Osteocyte (in vitro differentiated cells): ENCODE measurements around the gene DET1. TPM values are rescaled to one million over a fixed set of nuclear protein-coding genes. Genes with fewer than 3 reads are reported as not detected.

Experiments used
- DNase-seq: peaks from one replicate; pipeline ENCODE4 v3.0.0; 2021; ENCODE audit warnings: mixed read lengths; ENCODE audit not compliant: unreplicated experiment; ENCODE audit errors: extremely low spot score
- H3K27ac Mint-ChIP-seq: one replicate; pipeline ENCODE4 v1.8.0; 2021; ENCODE audit warnings: mild to moderate bottlenecking, mixed read lengths; ENCODE audit not compliant: unreplicated experiment
- H3K27me3 Mint-ChIP-seq: one replicate; pipeline ENCODE4 v1.8.0; 2021; ENCODE audit warnings: mixed read lengths; ENCODE audit not compliant: unreplicated experiment
- H3K36me3 Mint-ChIP-seq: one replicate; pipeline ENCODE4 v1.8.0; 2021; ENCODE audit warnings: mixed read lengths; ENCODE audit not compliant: unreplicated experiment
- H3K4me1 Mint-ChIP-seq: one replicate; pipeline ENCODE4 v1.8.0; 2021; ENCODE audit warnings: mixed read lengths; ENCODE audit not compliant: unreplicated experiment
- H3K4me3 Mint-ChIP-seq: one replicate; pipeline ENCODE4 v1.8.0; 2021; ENCODE audit warnings: mild to moderate bottlenecking, moderate library complexity, mixed read lengths; ENCODE audit not compliant: unreplicated experiment
- H3K9me3 Mint-ChIP-seq: one replicate; pipeline ENCODE4 v1.8.0; 2021; ENCODE audit warnings: mixed read lengths; ENCODE audit not compliant: unreplicated experiment
- total RNA-seq: library from RNA; stranded (reverse); gene quantifications from 2 replicates; pipeline ENCODE4 v1.2.1, GENCODE V29; 2021
- TF ChIP-seq, protein P1 (sequence below): fragments of 200-600 bp; sonication (generic); IDR thresholded peaks from 2 replicates; pipeline ENCODE4 v1.5.0; 2021; ENCODE audit warnings: antibody characterized with exemption, mild to moderate bottlenecking, moderate library complexity

The DET1 gene
- total RNA-seq, 1 donor from 2014 or later: 8.2 TPM

DNA sequence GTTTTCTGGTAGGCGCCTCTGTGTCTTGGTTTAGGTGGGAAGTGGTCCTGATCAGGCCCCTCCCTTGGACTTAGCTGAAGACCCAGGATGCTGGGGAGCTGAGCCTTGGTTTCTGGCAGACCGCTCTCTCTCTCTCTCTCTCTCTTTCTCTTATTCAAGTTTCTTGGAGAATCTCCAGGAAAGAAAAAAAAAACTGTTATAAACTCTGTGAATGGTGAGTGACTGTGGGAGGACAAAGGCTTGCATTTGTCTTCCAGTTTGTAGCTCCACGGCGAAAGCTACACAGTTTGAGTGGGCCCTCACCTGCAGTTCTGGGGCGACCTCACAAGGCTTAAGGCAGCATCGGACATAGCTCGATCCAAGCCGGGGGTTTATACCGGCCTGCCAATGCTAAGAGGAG lies 7.5 kb downstream of the DET1 start:
- H3K36me3 Mint-ChIP-seq: peaks cover 5% of the 10 kb centered on the region
- no peak for DNase-seq
- H3K27ac Mint-ChIP-seq: no peak overlapping the region
- TF ChIP-seq, protein P1, sequence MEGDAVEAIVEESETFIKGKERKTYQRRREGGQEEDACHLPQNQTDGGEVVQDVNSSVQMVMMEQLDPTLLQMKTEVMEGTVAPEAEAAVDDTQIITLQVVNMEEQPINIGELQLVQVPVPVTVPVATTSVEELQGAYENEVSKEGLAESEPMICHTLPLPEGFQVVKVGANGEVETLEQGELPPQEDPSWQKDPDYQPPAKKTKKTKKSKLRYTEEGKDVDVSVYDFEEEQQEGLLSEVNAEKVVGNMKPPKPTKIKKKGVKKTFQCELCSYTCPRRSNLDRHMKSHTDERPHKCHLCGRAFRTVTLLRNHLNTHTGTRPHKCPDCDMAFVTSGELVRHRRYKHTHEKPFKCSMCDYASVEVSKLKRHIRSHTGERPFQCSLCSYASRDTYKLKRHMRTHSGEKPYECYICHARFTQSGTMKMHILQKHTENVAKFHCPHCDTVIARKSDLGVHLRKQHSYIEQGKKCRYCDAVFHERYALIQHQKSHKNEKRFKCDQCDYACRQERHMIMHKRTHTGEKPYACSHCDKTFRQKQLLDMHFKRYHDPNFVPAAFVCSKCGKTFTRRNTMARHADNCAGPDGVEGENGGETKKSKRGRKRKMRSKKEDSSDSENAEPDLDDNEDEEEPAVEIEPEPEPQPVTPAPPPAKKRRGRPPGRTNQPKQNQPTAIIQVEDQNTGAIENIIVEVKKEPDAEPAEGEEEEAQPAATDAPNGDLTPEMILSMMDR: no peak
- H3K4me1 Mint-ChIP-seq: no peaks in the 10 kb centered on the region
- no peak overlapping the region for H3K4me3 Mint-ChIP-seq
- H3K27me3 Mint-ChIP-seq: no peaks in the 10 kb centered on the region
- H3K9me3 Mint-ChIP-seq: peaks cover 8% of the 10 kb centered on the region

DNA sequence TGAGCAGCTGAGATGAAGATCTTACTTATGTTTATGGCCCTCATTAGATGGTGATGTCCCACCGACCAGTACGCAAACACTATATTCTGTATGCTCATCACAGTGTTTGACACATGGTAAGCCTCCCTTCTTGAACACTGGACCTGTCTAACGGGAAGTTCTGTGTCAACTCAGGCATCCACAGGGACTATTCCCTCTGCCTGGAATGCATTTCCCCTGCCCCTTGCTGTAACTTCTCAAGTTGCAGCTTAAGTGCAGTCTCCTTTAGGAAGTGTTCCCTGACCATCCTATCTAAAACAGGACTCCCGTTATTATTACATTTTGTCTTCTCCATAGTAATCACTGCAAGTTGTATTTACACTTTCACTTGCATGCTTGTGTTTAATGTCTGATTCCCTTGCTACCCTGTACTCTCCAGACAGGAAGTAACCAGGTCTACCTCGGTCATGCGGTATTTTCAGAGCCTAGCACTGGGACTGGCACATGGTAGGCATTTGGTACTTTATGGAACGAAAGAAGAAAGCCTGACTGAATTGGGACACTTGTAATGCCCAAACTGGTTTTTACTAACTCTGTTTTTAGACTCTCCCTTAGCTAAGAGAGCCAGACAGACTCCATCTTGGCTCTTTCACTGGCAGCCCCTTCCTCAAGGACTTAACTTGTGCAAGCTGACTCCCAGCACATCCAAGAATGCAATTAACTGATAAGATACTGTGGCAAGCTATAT lies 8.7 kb downstream of the DET1 start:
- DNase-seq: no peak
- TF ChIP-seq, protein P1: no peak
- Mint-ChIP-seq H3K4me3 (no peak overlapping the region), H3K27me3 (no peaks in the 10 kb centered on the region), H3K36me3 (peaks cover 7% of the 10 kb centered on the region), H3K9me3 (peaks cover 12% of the 10 kb centered on the region), H3K27ac (no peak overlapping the region), H3K4me1 (no peaks in the 10 kb centered on the region)

GRCh38 chr15:88535607-88536313 lies 10.7 kb downstream of the DET1 start:
- no peak for DNase-seq
- H3K27me3 Mint-ChIP-seq: no peaks in the 10 kb centered on the region
- no peak overlapping the region for H3K27ac Mint-ChIP-seq
- H3K36me3 Mint-ChIP-seq: peaks cover 13% of the 10 kb centered on the region
- no peak overlapping the region for H3K4me3 Mint-ChIP-seq
- TF ChIP-seq, protein P1: no peak
- H3K4me1 Mint-ChIP-seq: no peaks in the 10 kb centered on the region
- peaks cover 12% of the 10 kb centered on the region for H3K9me3 Mint-ChIP-seq

- Mint-ChIP-seq H3K4me3 (no peak overlapping the region), H3K36me3 (peaks cover 19% of the 10 kb centered on the region), H3K27ac (no peak overlapping the region), H3K27me3 (no peaks in the 10 kb centered on the region), H3K4me1 (no peaks in the 10 kb centered on the region), H3K9me3 (peaks cover 12% of the 10 kb centered on the region)
- TF ChIP-seq, protein P1: no peak
- DNase-seq: no peak
Observed at GRCh38 chr15:88535100-88535499, 11.4 kb downstream of the DET1 start.

DNA sequence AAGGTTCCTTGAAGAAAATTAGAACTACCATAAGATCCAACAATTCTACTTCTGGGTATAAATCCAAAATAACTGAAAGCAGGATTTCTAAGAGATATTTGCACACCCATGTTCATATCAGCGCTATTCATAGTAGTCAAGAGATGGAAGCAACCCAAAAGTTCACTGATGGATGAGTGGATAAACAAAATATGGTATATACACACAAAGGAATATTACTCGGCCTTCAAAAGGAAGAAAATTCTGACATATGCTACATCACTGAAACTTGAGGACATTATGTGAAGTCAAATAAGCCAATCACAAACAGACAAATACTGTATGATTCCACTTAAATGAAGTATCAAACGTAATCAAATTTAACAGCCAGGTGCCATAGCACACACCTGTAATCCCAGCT lies 13.1 kb downstream of the DET1 start:
- Mint-ChIP-seq H3K4me3 (no peak overlapping the region), H3K27ac (no peak overlapping the region), H3K36me3 (peaks cover 28% of the 10 kb centered on the region), H3K27me3 (no peaks in the 10 kb centered on the region), H3K4me1 (no peaks in the 10 kb centered on the region), H3K9me3 (peaks cover 12% of the 10 kb centered on the region)
- TF ChIP-seq, protein P1: no peak
- no peak for DNase-seq
